ENCODE data around the gene MCC. TPM values are rescaled to one million over a fixed set of nuclear protein-coding genes. Genes with fewer than 3 reads are reported as not detected.

MCC gene
- total RNA-seq, 4 donors from 2014 or later = 5.1 to 22.3 (median 13.0) TPM

DNA sequence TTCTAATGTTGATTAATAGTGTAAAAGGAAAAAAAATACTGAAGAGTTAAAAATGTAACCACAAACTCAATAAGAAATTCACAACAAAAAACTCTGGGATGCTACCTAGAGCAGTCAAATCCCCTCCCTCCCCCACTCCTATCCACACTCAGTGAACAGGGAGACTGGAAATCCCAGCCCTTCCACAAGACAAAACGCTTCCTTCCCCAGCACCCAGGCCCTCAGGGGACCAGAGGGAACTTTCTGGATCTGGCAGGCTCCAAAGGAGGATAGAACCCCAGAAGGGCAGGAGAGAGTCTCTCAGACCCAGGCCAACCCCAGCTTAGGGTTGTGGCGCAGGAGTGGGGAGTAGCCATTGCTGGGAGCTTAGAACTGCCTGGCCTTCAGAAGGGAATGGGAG lies 456.7 kb downstream of the MCC start:
- TF ChIP-seq, protein P1, sequence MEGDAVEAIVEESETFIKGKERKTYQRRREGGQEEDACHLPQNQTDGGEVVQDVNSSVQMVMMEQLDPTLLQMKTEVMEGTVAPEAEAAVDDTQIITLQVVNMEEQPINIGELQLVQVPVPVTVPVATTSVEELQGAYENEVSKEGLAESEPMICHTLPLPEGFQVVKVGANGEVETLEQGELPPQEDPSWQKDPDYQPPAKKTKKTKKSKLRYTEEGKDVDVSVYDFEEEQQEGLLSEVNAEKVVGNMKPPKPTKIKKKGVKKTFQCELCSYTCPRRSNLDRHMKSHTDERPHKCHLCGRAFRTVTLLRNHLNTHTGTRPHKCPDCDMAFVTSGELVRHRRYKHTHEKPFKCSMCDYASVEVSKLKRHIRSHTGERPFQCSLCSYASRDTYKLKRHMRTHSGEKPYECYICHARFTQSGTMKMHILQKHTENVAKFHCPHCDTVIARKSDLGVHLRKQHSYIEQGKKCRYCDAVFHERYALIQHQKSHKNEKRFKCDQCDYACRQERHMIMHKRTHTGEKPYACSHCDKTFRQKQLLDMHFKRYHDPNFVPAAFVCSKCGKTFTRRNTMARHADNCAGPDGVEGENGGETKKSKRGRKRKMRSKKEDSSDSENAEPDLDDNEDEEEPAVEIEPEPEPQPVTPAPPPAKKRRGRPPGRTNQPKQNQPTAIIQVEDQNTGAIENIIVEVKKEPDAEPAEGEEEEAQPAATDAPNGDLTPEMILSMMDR (IDR thresholded peaks at IDR 0.05) = no peak
- no peak for TF ChIP-seq POLR2A (IDR thresholded peaks at IDR 0.05)
- Histone ChIP-seq H3K27ac (no peak overlapping the region), H3K4me1 (peaks cover 6 to 13% of the 10 kb centered on the region in 2 donors), H3K9me3 (no peaks in the 10 kb centered on the region), H3K4me3 (replicated peaks in 1 of 3) (no peak overlapping the region), H3K27me3 (no peaks in the 10 kb centered on the region), H3K36me3 (peaks cover 9 to 12% of the 10 kb centered on the region in 2 donors)
- WGBS, 2 donors = 94 to 100% methylated on average over 2 of the region's 2 CpGs
- intact Hi-C loops (cut with DNase I) = no loop called here
- DNase-seq = no peak

DNA sequence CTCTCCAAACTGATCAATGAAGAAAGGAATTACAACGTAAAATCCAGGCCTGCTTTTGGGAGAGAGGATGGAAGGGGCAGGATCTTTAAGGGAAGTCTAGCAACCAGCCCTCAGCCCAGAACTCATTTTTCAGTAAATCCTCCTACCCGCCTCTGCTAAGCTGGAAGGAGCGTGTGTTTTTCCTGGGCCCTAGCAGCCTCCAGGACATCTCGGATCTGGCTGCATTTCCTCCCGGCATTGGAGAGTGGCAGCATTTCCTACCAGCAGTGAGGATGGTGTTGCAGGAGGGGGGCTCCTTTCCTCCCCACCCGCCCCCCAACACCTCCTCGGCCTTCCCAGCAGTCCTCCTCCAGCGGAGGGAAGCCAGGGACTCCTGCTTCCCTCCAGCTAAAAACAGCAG lies 457.1 kb downstream of the MCC start:
- no peaks in the 10 kb centered on the region for H3K27me3 ChIP-seq
- intact Hi-C loops (cut with DNase I) = no loop called here
- H3K4me1 ChIP-seq = peaks cover 2 to 9% of the 10 kb centered on the region in 2 donors
- H3K27ac ChIP-seq = no peak overlapping the region
- no peaks in the 10 kb centered on the region for H3K9me3 ChIP-seq
- no peak for TF ChIP-seq POLR2A (IDR thresholded peaks at IDR 0.05)
- TF ChIP-seq, protein P1 (IDR thresholded peaks at IDR 0.05) = no peak
- H3K36me3 ChIP-seq = peaks cover 9 to 12% of the 10 kb centered on the region in 2 donors
- no peak overlapping the region for H3K4me3 ChIP-seq (replicated peaks in 1 of 3)
- 82 to 88% methylated on average over 8 of the region's 8 CpGs for WGBS, 2 donors
- no peak for DNase-seq

DNA sequence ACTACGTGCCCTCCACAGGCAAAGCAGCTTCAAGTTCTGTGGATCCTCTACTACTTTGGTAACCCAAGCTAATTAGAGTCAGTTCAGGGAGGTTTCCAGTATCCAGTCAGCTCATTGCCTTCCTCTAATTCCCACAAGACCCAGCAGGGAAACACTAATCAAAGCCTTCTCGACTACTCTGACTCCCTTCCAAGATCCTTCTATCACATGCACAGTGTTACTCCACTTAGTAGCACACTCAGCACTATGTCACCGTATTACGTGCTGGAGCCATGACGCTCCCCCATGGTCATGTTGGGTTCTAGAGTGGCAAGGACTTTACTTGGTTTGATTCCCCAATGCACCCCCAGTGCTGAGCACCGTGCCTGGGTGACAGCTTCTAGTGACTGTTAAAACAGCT lies 458.6 kb downstream of the MCC start:
- Histone ChIP-seq H3K36me3 (peaks cover 9 to 12% of the 10 kb centered on the region in 2 donors), H3K4me3 (replicated peaks in 1 of 3) (no peak overlapping the region), H3K9me3 (no peaks in the 10 kb centered on the region), H3K27me3 (no peaks in the 10 kb centered on the region), H3K4me1 (peaks cover 0 to 4% of the 10 kb centered on the region in 2 donors), H3K27ac (no peak overlapping the region)
- intact Hi-C loops (cut with DNase I) = no loop called here
- 82 to 94% methylated on average over 6 of the region's 6 CpGs for WGBS, 2 donors
- TF ChIP-seq, protein P1 (IDR thresholded peaks at IDR 0.05) = no peak
- TF ChIP-seq POLR2A (IDR thresholded peaks at IDR 0.05) = no peak
- no peak for DNase-seq

DNA sequence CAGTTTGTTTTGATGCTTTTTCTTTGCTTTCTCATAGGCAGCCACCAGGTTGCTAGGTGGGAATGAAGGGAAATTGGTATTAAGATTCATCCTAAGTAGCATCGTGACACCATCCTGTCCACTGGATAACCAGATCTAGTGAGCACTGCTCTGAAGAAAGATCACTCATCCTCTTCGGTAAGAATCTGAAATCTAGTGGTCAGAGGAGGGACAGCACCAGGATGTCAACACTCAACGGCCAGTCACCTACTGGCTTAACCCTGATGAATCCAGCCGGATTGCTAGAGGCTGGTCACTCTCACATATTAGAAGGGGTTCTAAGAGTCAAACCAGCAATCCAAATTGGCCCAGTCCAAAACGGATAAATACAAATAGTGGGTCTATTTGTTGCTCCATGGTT lies 460.8 kb downstream of the MCC start:
- H3K4me3 ChIP-seq (replicated peaks in 1 of 3) = no peak overlapping the region
- intact Hi-C loops (cut with DNase I) = no loop called here
- peaks cover 9 to 12% of the 10 kb centered on the region in 2 donors for H3K36me3 ChIP-seq
- no peaks in the 10 kb centered on the region for H3K9me3 ChIP-seq
- no peaks in the 10 kb centered on the region for H3K27me3 ChIP-seq
- no peak overlapping the region for H3K27ac ChIP-seq
- WGBS, 2 donors = 93 to 94% methylated on average over 5 of the region's 5 CpGs
- H3K4me1 ChIP-seq = no peaks in the 10 kb centered on the region
- DNase-seq = no peak
- TF ChIP-seq POLR2A (IDR thresholded peaks at IDR 0.05) = no peak

DNA sequence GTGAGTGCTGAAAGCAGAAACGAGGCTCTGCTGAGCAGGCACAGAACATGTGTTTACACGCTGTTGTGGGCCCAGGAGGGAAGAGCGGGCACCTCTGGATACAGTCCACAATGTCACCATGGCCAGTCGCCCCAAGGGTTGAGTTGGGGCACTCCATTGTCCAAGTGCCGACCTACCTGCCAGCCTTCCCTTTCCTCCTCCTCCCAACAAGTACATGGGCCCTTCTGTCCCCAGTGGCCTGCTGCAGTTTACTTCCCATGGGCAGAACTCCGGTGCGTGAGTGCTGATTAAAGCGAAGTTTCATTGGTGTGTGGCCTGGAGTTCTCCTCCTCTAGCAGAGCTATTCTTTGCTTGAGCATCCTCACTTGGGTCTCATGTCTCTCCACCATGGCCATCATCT lies 461.2 kb downstream of the MCC start:
- Histone ChIP-seq H3K27me3 (no peaks in the 10 kb centered on the region), H3K36me3 (peaks cover 9 to 12% of the 10 kb centered on the region in 2 donors), H3K4me1 (no peaks in the 10 kb centered on the region), H3K4me3 (replicated peaks in 1 of 3) (no peak overlapping the region), H3K9me3 (no peaks in the 10 kb centered on the region), H3K27ac (no peak overlapping the region)
- WGBS, 2 donors = 90 to 91% methylated on average over 8 of the region's 8 CpGs
- TF ChIP-seq, protein P1 (IDR thresholded peaks at IDR 0.05) = no peak
- intact Hi-C loops (cut with DNase I) = no loop called here
- no peak for DNase-seq

DNA sequence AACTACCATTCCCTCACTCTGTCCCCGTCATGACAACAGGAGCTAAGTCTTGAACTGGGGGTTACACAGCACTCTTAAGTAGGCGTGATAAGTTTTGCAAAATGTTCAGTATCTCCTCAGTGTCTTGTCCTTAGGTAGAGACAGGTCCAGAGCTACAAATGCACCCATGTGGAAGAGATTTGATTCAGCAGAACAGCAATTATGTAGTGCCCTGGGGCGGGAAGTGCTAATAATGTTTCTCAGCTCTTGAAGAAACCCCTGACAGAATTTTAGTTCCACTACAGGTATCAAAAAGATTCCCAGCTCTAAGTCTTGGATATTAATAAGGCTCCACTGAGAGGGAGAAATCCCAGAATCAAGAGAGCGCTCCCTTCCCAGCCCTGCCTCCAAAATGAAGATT lies 462.0 kb downstream of the MCC start:
- Histone ChIP-seq H3K4me1 (no peaks in the 10 kb centered on the region), H3K36me3 (peaks cover 9 to 12% of the 10 kb centered on the region in 2 donors), H3K27me3 (no peaks in the 10 kb centered on the region), H3K4me3 (replicated peaks in 1 of 3) (no peak overlapping the region), H3K9me3 (no peaks in the 10 kb centered on the region), H3K27ac (no peak overlapping the region)
- TF ChIP-seq POLR2A (IDR thresholded peaks at IDR 0.05) = no peak
- TF ChIP-seq, protein P1 (IDR thresholded peaks at IDR 0.05) = no peak
- DNase-seq = no peak
- intact Hi-C loops (cut with DNase I) = no loop called here
- WGBS, 2 donors = 94 to 95% methylated on average over 4 of the region's 4 CpGs

Measured in thyroid gland (tissue), 4 donors.